Measurements from ENCODE around the gene WDR47.

WDR47 gene

DNA sequence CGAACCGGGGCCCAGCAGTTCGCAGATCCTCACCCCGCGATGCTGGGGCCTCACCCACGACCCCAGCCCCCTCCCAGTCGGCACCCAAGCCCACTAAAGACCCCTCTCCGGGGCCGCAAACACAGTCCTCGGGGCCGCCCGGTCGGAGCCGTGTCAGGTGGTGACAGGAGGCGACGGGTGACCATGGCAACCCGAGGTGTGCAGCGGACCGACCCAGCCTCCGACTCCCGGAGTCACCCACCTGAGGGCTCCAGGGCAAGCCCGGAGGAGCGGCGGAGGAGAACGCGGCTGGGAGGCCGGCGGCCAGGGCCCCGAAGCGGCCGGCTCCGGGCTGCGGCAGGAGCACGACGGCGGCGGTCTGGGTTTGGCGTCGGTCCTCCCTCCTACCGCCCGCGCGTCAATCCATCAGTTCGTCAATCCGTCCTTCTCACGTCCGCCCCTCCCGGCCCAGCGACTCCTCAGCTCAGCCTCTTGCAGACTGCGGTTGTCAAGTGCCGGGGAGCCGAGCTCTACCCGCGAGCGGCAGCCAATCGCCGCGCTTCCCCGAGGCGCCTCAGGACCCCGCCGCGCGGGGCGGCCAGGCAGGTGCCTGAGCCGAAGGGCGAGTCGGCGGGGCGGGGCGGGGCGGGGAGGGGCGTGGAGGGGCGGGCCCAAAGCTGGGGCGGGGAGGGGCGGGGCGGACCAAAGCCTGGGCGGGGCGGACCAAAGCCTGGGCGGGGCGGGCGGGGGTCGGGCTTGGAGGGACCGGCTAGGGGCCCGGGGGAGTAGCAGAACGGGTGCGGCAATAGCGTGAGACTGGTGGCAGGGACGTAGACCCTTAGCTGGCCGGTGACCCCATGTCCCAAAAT, at the start of gene WDR47:
TSS of gene WDR47 (minus strand) at position 482 of the 848 bp plus-strand sequence. CDS start 18,590 bp downstream, outside the sequence.
- DNase-seq (ENCODE audit: low spot score): peak; percentile 95

DNA sequence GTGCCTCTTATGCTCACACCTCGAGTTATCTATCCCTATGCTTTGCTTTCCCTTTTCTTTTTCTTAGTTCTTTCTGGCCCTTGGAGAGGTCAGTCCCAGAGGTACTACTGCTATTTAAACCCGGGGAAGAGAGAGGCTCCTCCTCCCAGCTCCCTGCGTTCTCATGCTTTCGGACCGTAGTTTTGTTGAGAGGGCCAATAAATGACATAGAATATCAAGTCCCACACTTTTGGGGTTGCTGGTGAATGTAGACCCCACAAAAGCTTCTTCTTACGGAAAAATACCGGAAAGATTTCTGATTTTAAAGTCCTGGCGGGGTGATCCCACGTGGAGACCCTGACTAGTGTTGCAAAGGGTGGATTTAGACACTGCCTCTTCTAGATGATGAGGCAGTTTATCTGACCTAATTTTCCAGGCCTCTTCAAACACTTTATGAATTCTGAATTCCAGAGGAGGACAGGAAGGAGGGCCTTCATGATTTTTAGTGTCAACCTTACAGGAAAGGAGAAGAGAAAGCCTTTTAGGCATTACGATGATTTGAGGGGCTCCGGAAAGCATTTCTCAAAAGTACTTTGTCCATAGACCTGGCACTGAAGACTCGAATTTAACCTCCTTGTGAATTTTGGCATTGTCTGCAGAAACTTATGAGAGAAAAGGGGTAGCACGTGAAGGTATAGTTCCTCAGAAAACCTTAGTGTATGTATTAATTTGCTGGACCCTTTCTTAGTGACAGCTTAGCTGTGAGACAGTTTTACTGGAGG, 49.4 kb upstream of the WDR47 start:
- peak; percentile 60 for DNase-seq (ENCODE audit: low spot score)

DNA sequence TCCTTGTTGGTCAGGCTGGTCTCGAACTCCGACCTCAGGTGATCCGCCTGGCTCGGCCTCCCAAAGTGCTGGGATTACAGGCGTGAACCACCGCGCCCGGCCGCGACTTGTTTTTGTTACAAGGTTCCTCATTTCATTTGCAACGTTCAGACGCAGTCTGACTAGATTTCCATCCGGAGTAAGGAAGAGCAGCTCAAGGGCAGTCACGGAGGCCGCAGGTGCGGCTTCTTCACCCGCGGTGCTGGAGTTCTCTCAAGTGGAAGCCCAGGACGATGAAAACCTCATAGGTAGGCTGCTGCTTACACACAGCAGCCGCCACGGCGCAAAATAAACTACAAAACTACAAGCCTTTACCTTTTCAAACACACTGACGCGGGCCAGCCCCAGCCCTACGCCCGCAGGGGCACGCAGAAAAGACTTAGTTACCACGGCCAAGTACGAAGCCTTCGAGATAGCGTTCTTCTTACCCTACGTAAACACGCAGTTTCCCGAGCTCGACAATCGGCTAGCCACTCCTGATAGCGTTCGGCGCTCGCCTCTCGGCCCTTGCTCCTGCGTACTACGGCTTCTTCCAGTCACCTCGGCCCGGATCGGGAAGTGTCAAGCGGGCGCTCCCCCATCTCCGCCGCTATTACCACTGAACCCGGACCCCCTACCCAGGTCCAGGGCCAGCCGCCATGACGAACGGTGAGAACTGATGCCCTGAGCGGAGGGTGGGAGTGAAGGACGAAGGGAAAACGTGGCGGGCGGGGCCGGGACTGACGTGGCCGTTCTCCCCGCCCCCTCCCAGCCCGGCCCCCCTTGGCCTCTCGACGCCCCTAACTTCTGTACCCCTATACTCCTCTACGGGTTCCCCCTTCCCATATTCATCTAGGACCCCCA, 48.5 kb upstream of the WDR47 start, which contains the start of gene TMEM167B:
TSS of gene TMEM167B (plus strand) at position 569 of the 882 bp plus-strand sequence. CDS start at position 678, 109 bp downstream.
- DNase-seq (ENCODE audit: low spot score): peak; percentile 59

DNA sequence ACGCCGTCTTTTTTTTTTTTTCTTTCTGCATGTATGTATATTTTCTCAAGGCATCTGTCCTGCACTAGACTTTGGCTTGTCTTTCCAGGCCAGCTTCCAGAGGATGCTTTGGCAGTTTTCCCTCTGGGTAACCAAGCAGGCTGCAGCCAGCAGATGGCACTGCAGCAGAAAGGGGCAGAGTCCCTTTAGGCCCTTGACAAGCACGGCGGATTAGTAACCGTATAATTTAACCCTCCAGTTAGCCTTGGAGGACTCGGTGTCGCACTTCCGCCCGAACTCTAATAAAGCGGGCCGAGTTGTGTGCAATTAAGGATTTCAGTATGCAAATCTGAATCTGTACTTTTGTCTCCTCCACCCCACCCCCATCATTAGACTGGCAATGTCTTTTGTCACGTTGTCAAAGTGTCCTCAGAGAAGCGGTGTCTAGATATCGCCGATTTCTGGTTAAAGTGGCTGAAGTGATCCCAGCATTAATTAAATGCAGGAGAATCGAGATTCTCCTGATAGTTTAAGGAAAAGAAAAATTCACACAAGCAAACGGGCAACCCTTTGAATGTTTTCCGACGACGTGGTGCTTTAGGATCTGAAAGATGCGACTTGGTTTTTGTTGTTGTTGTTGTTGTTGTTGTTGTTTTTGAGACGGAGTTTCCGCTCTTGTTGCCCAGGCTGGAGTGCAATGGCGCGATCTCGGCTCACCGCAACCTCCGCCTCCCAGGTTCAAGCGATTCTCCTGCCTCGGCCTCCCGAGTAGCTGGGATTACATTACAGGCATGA, 47.5 kb upstream of the WDR47 start:
- peak; percentile 81 for DNase-seq (ENCODE audit: low spot score)

DNA sequence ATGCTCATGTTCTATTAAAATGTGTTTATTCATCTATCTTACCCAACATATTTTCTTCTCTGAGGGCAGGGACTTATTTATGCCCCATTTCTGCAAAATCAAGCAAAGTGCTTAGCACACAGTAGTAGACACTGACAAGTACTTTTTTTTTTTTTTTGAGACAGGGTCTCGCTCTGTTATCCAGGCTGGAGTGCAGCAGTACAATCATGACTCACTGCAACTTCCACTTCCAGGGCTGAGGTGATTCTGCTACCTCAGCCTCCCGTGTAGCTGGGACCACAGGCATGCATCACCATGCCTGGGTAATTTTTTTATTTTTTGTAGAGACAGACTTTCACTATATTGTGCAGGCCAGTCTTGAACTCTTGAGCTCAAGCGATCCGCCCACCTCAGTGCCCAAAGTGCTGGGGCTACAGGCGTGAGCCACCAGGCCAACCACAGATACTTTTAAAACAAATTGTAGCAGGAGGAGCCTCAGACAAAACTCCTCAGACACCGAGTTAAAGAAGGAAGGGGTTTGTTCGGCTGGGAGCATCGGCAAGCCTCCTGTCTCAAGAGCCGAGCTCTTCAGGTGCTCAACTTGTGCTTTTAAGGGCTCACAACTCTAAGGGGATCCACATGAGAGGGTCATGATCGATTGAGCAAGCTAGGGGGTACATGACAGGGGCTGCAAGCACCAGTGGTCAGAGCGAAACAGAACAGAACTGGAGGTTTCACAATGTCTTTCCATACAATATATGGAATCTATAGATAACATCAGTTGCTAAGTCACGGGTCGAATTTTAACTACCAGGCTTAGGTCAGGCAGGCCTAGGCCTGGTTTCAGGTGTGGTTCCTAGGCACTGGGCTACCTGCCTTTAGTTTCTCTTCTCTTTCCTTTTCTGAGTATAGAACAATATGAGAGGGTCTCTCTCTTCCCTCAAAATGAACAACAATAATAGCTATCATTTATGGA, 42.9 kb upstream of the WDR47 start:
- DNase-seq (ENCODE audit: low spot score): no peak

DNA sequence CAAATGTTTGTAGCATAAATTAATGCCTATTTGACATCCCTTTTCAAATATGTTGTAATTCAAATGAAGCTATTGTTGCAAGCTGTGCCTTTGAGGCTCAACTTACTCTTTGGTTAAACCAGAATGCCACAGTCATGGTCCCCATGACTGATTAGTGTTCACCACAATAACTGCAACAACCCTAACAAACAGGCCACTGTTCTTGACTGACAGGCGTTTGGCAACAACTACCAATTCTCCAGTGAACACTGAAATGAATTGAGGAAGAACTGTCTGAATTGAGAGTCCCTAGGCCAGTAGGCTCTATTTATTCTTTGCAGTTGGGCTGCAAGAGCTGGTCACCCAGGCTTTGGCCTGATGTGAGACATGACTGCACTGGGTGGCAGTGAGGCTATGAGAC, 42.0 kb upstream of the WDR47 start:
- DNase-seq (ENCODE audit: low spot score): no peak

DNA sequence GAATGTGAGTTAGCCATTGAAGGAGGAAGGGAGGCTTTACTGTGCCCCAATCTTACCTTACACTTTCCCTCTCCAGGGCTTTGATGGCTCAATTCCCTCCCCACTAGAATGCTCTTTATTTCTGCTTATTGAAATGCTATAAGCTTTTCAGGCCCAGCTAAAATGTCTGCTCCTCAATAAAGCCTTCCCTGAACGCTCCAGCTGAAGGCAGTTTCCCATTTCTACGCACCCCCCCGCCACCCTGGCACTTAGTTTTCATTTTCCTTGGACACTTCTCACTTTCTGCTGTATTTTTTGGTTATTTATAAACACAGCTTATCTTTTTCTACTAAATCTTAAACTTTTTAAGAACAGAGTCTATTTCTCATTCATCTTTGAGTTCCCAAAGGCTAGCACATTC, 41.6 kb upstream of the WDR47 start:
- DNase-seq (ENCODE audit: low spot score): no peak

DNA sequence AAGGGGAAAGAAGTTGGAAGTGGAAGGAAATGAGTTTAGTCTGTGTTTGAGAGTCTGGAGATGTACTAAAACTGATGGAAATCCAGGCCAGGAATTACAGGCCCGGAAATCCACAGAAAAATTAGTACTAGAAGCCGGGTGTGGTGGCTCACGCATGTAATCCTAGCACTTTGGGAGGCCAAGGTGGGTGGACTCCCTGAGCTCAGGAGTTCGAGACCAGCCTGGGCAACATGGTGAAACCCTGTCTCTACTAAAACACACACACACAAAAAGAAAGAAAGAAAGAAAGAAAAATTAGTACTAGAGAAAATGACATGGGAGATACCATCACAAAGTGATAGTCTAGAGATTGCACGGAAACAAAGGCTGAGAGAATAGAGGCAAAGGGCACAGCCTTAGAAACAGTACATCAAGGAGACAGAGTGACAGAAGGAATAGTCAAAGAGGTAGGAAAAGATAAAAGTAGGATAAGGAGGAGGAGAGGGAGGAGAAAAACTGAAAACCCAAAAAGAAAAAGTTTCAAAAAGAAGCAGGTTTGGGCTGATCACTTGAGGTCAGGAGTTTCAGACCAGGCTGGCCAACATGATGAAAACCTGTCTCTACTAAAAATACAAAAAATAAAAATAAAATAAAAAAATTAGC, 38.7 kb upstream of the WDR47 start:
- DNase-seq (ENCODE audit: low spot score): no peak

DNA sequence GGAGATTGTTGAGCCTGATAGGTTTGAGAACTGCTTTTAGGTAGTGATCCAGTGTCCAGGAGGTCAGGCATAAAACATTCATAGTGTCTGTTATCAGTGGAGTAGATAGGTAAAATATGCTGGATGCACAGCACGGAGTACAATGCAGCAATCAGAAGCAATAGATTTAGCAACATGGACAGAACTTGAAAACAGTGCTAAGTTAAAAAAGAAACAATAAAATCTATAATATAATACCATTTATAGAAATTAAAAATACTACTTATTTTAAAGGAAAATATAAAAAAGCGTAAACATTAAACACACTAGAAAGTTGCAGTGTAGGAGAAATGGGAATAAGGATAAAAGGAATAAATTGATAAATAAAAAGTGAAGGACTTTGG, 37.3 kb upstream of the WDR47 start:
- DNase-seq (ENCODE audit: low spot score): no peak

DNA sequence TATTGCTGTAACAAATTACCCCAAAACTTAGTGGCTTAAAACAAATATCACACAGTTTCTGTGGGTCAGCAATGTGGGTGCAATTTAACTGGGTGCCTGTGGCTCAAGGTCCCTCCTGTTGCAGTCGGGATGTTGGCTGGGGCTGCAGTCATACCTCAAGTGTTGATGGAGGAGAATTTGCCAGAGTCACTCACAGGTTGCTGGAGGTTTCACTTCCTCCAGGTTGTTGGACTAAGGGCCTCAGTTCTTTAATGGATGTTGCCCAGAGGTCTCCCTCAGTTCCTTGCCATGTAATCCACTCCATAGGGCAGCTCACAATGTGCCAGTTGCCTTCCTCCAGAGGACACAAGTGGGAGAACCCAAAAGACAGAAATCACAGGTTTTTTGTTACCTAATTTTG, 36.4 kb upstream of the WDR47 start:
- no peak for DNase-seq (ENCODE audit: low spot score)

DNA sequence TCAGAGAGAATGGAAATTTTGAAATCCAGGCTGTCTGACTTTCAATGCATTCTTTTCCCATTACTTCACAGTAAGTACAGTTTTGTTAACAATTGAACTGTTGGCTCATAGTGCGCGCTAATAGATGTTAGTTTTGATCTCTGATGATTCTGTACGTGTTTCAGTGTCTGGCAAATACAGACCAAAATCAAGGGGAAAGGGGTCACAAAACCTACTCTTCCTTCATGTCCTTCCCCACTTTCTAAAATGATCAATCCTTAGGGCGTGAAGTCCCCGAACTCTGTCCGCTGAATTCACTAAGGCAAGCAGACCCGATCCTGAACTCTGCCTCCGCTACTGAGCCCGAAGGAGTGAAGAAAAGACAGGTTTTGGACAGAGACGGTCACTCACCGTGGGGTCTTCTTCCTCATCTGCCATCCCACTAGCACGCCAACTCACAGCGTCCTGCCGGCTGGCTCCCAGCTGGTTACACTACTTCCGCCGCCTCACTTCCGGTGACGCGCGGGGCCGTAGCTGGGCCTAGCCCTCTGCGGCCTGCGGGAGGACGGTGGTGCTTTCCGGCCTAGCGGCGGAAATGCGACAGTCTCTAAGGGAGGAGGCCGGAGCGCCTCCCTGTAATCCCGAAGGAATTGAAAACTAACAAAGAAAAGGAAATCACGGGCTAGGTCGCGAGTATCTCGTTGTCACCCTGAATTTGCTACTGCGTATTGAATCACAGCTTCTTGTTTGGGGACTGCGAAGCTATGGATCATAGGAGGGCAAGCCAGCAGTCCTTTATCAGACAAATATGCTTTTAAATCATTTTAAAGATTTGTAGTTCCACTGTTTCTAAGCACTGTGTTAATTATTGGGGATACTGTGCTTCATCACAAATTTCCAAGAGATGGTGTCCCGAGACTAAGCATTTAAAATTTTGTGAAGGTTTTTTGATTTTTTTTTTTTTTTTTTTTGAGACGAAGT, 33.9 kb upstream of the WDR47 start, which contains the start of gene TAF13:
TSS of gene TAF13 (minus strand) at position 473 of the 960 bp plus-strand sequence. CDS start at position 417, 56 bp downstream.
- peak; percentile 91 for DNase-seq (ENCODE audit: low spot score)

DNA sequence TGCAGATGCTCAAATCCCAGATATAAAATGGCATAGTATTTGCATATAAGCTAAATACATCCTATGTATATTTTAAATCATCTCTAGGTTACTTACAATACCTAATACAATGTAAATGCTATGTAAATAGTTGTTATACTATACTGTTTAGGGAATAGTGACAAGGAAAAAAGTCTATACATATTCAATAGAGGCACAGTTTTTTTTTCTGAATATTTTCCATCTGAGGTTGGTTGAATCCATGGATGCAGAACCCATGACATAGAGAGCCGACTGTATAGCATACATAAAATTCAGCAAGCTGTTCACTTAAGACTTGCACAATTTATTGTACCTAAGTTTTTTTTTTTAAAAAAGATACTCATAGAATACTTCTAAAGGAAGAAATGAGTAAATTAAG, 27.4 kb upstream of the WDR47 start:
- DNase-seq (ENCODE audit: low spot score): no peak

DNA sequence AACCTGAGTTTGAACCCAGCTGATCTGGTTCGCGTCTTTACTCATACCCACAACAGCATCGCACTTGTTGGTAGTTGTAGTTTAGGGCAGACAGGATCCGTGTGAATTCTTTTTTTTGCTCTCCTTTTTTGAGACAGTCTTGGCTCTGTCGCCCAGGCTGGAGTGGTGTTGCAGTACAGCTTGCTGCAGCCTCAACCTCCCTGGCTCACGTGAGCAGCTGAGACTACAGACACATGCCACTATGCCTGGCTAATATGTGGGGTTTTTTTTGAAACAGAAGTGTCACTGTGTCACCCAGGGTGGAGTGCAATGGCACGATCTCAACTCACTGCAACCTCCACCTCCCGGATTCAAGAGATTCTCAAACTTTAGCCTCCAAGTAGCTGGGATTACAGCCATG, 26.0 kb upstream of the WDR47 start:
- no peak for DNase-seq (ENCODE audit: low spot score)

DNA sequence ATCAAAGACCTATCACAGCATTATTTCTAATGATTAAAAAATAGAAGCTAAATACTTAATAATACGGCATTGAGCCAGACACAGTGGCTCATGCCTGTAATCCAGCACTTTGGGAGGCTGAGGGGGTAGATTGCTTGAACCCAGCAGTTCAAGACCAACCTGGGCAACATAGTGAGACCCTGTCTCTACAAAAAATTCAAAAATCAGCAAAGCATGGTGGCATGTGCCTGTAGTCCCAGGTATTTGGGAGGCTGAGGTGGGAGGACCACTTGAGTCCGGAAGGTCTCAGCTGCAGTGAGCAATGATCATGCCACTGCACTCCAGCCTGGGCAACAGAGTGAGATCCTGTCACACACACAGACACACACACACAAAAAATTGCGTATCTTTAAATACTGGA, 23.2 kb upstream of the WDR47 start:
- DNase-seq (ENCODE audit: low spot score): no peak

DNA sequence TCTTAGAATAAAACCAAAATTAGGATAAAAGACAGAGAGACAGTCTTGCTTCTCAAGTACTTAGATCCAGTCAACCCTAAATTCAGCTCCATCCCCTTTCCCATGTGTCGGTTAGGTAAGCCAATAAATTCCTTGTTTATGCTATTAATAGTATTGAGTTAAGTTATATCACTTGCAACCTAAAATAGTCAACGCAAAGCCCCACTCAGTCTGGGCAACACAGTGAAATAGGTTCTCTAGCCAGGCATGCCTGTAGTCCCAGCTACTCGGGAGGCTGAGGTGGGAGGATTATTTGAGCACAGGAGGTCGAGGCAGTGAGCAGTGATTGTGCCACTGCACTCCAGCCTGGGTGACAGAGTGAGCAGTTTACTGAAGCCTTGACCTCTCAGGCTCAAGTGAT, 19.3 kb upstream of the WDR47 start:
- DNase-seq (ENCODE audit: low spot score): no peak

DNA sequence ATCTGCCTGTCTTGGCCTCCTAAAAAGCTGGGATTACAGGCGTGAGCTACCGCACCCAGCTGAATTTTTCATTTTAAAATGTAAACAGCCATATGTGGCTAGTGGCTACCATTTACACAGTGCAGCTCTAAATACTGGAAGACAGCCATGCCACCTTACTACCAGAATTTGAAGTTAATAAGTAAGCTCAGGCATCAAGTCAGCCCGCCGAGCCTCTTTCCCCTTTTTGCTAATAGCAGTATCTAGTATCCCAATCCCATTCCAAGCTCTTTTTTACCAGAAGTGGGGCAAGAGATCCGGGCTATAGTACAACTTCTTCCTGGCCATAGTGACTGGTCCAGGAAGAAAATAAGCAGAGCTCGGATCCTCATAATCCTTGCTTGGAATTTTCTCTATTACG, 18.8 kb upstream of the WDR47 start:
- no peak for DNase-seq (ENCODE audit: low spot score)

DNA sequence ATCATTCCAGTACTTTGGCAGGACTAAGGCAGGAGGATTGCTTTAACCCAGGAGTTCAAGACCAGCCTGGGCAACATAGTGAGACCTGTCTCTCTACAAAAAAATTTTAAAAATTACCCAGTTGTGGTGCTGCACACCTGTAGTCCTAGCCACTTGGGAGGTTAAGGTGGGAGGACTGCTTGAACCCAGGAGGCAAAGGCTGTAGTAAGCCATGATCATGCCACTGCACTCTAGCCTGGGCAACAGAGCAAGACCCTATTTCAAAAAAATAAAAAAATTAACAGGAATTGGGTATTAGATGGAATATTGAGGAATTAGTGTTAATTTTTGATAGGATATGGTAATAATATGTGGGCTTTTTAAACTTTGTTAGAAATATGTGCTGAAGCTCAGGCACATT, 17.1 kb upstream of the WDR47 start:
- no peak for DNase-seq (ENCODE audit: low spot score)

DNA sequence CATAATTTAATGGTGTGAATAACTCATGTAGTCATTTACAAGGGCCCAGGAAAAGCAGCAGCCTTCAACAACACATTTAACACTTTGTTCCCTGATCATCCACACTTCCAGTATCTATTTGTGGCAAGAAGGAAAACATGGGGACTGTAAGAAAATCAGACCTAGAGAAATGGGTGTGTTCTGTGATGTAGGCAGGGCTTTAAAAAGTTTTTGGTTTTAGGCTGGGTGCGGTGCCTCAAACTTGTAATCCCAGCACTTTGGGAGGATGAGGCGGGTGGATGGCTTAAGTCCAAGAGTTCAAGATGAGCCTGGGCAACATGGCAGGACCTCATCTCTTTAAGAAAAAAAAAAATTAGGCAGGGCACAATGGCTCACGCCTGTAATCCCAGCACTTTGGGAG, 14.2 kb upstream of the WDR47 start:
- DNase-seq (ENCODE audit: low spot score): no peak
